MM.1S (cell line): Measurements from ENCODE around the gene RAPGEF4.

Experiments
- DNase-seq: peaks from one replicate; pipeline ENCODE4 v3.0.0-alpha.2; 2015
- H2AFZ ChIP-seq: fragments of 300-600 bp; sonication (generic); 2 replicates; pipeline ENCODE4 v1.6.0; 2016; ENCODE audit warnings: antibody characterized with exemption, low read length
- H3F3A ChIP-seq: fragments of 300-600 bp; sonication (generic); 2 replicates; pipeline ENCODE4 v1.6.1; 2016; ENCODE audit warnings: mild to moderate bottlenecking, antibody characterized with exemption, low read length, moderate library complexity, mixed read lengths; ENCODE audit not compliant: insufficient read depth
- H3K27ac ChIP-seq: fragments of 300-600 bp; sonication (generic); 2 replicates; pipeline ENCODE4 v1.5.1; 2016; ENCODE audit warnings: mild to moderate bottlenecking, low read length
- H3K27me3 ChIP-seq: fragments of 300-600 bp; sonication (generic); replicated peaks from 2 replicates; pipeline ENCODE4 v1.6.0; 2016; ENCODE audit warnings: low read length; ENCODE audit not compliant: insufficient read depth
- H3K36me3 ChIP-seq: fragments of 300-600 bp; sonication (generic); replicated peaks from 2 replicates; pipeline ENCODE4 v1.6.1; 2016; ENCODE audit warnings: mild to moderate bottlenecking, low read length, mixed read lengths; ENCODE audit not compliant: insufficient read depth
- H3K4me1 ChIP-seq: fragments of 300-600 bp; sonication (generic); 2 replicates; pipeline ENCODE4 v1.6.1; 2016; ENCODE audit warnings: low read length, mixed read lengths
- H3K4me2 ChIP-seq: fragments of 300-600 bp; sonication (generic); 2 replicates; pipeline ENCODE4 v1.6.0; 2016; ENCODE audit warnings: low read depth, low read length
- H3K4me3 ChIP-seq: fragments of 300-600 bp; sonication (generic); 2 replicates; pipeline ENCODE4 v1.5.1; 2016; ENCODE audit warnings: low read length, mixed read lengths
- H3K79me2 ChIP-seq: fragments of 300-600 bp; sonication (generic); 2 replicates; pipeline ENCODE4 v1.6.1; 2016; ENCODE audit warnings: mixed run types, low read length, mixed read lengths
- H3K9ac ChIP-seq: fragments of 300-600 bp; sonication (generic); 2 replicates; pipeline ENCODE4 v1.6.1; 2016; ENCODE audit warnings: low read length, mixed read lengths
- H3K9me2 ChIP-seq: fragments of 300-600 bp; sonication (generic); replicated peaks from 2 replicates; pipeline ENCODE4 v1.6.1; 2016; ENCODE audit warnings: mild to moderate bottlenecking, low read length, mixed read lengths; ENCODE audit not compliant: insufficient read depth
- H3K9me3 ChIP-seq: fragments of 300-600 bp; sonication (generic); replicated peaks from 2 replicates; pipeline ENCODE4 v1.6.1; 2016; ENCODE audit warnings: mild to moderate bottlenecking, low read length, mixed read lengths; ENCODE audit not compliant: insufficient read depth
- H4K20me1 ChIP-seq: fragments of 300-600 bp; sonication (generic); 2 replicates; pipeline ENCODE4 v1.6.1; 2016; ENCODE audit warnings: mild to moderate bottlenecking, low read length, moderate library complexity, mixed read lengths; ENCODE audit not compliant: insufficient read depth
- CTCF ChIP-seq: fragments of 300-600 bp; sonication (generic); IDR thresholded peaks from 2 replicates; pipeline ENCODE4 v1.5.1; 2016; ENCODE audit warnings: antibody characterized with exemption, low read length, mixed read lengths
- EZH2 ChIP-seq: fragments of 300-600 bp; sonication (generic); optimal IDR thresholded peaks from 2 replicates; pipeline ENCODE3; 2017; ENCODE audit warnings: low read depth, mild to moderate bottlenecking, antibody characterized with exemption, low read length, mixed read lengths
- EZH2phosphoT487 ChIP-seq: fragments of 300-600 bp; sonication (generic); IDR thresholded peaks from 2 replicates; pipeline ENCODE4 v1.6.1; 2018; ENCODE audit warnings: antibody characterized with exemption, low read length

RAPGEF4 gene

GRCh38 chr2:172846551-172846950, 110.9 kb downstream of the RAPGEF4 start:
- no peaks in the 10 kb centered on the region for H3K79me2 ChIP-seq
- no peak overlapping the region for H2AFZ ChIP-seq
- no peak overlapping the region for H3K4me2 ChIP-seq
- no peak overlapping the region for H3K27ac ChIP-seq
- no peak overlapping the region for H3K9ac ChIP-seq
- no peaks in the 10 kb centered on the region for H3F3A ChIP-seq
- H3K9me2 ChIP-seq, result no peaks in the 10 kb centered on the region
- no peaks in the 10 kb centered on the region for H3K27me3 ChIP-seq
- no peak for DNase-seq
- H4K20me1 ChIP-seq, result no peaks in the 10 kb centered on the region
- no peaks in the 10 kb centered on the region for H3K36me3 ChIP-seq
- no peak overlapping the region for H3K4me3 ChIP-seq
- no peaks in the 10 kb centered on the region for H3K4me1 ChIP-seq
- TF ChIP-seq EZH2 (no peak), CTCF (no peak), EZH2phosphoT487 (no peak)
- no peaks in the 10 kb centered on the region for H3K9me3 ChIP-seq

GRCh38 chr2:172847188-172847587, 111.5 kb downstream of the RAPGEF4 start:
- DNase-seq, result no peak
- H4K20me1 ChIP-seq, result no peaks in the 10 kb centered on the region
- H3K27ac ChIP-seq, result no peak overlapping the region

GRCh38 chr2:172848519-172848918, 112.9 kb downstream of the RAPGEF4 start:
- Histone ChIP-seq H4K20me1 (no peaks in the 10 kb centered on the region), H3K27ac (no peak overlapping the region), H2AFZ (no peak overlapping the region), H3F3A (no peaks in the 10 kb centered on the region), H3K4me1 (no peaks in the 10 kb centered on the region), H3K9ac (no peak overlapping the region), H3K9me3 (no peaks in the 10 kb centered on the region), H3K79me2 (no peaks in the 10 kb centered on the region), H3K4me3 (no peak overlapping the region), H3K4me2 (no peak overlapping the region), H3K36me3 (no peaks in the 10 kb centered on the region), H3K9me2 (no peaks in the 10 kb centered on the region), H3K27me3 (no peaks in the 10 kb centered on the region)
- no peak for DNase-seq
- TF ChIP-seq EZH2 (no peak), EZH2phosphoT487 (no peak), CTCF (no peak)

More at GRCh38 chr2:172847188-172847587, 111.5 kb downstream of the RAPGEF4 start:
- H3K79me2 ChIP-seq, result no peaks in the 10 kb centered on the region
- no peak overlapping the region for H3K9ac ChIP-seq
- no peaks in the 10 kb centered on the region for H3K9me3 ChIP-seq
- TF ChIP-seq EZH2phosphoT487 (no peak), CTCF (no peak), EZH2 (no peak)
- no peaks in the 10 kb centered on the region for H3K36me3 ChIP-seq
- no peaks in the 10 kb centered on the region for H3K27me3 ChIP-seq
- no peaks in the 10 kb centered on the region for H3K4me1 ChIP-seq
- H2AFZ ChIP-seq, result no peak overlapping the region
- H3K4me2 ChIP-seq, result no peak overlapping the region
- no peaks in the 10 kb centered on the region for H3K9me2 ChIP-seq
- no peak overlapping the region for H3K4me3 ChIP-seq
- no peaks in the 10 kb centered on the region for H3F3A ChIP-seq
